ENCODE results near the gene DHX29.

GRCh38 chr5:55304584-55304983 is 2.9 kb downstream of the DHX29 start:
- no peak for TF ChIP-seq CTCF (IDR thresholded peaks at IDR 0.05)
- TF ChIP-seq POLR2A (IDR thresholded peaks at IDR 0.05), result no peak

All from thyroid gland (tissue), 4 donors.